DND-41 (cell line): ENCODE results near the gene FBXO24.
A peak's percentile ranks its signal among the peaks of the same experiment; 100 is the strongest.

Experiments
- ATAC-seq: fragments of 200-7000 bp; cut with Tn5 transposase; 3 replicates; pipeline ENCODE4 v1.9.1; 2021; ENCODE audit warnings: low read depth; ENCODE audit not compliant: insufficient read depth
- DNase-seq: peaks from one replicate; pipeline ENCODE4 v3.0.0-alpha.2; 2020
- H2AFZ ChIP-seq: 2 replicates; pipeline ENCODE4 v1.6.0; 2012; ENCODE audit warnings: low read depth, low read length
- H3K27ac ChIP-seq: 2 replicates; pipeline ENCODE4 v1.5.1; 2012; ENCODE audit warnings: low read length, inconsistent platforms
- H3K27me3 ChIP-seq: fragments of 200-600 bp; sonication (generic); 2 replicates; pipeline ENCODE4 v1.6.0; 2012; ENCODE audit warnings: low read length, mild to moderate bottlenecking, inconsistent platforms; ENCODE audit not compliant: insufficient read depth, poor library complexity
- H3K36me3 ChIP-seq: 2 replicates; pipeline ENCODE4 v1.5.1; 2012; ENCODE audit warnings: low read length, inconsistent platforms; ENCODE audit not compliant: insufficient read depth
- H3K4me1 ChIP-seq: 2 replicates; pipeline ENCODE4 v1.5.1; 2012; ENCODE audit warnings: mild to moderate bottlenecking, low read length; ENCODE audit not compliant: insufficient read depth
- H3K4me2 ChIP-seq: 2 replicates; pipeline ENCODE4 v1.6.0; 2012; ENCODE audit warnings: mild to moderate bottlenecking, moderate library complexity, low read length, inconsistent platforms; ENCODE audit not compliant: insufficient read depth
- H3K4me3 ChIP-seq, 2 experiments: fragments of 200-600 bp in 1 of 2; shearing (Covaris generic) in 1 of 2; 2 replicates each; pipeline ENCODE4 v1.5.1; 2012 to 2016; ENCODE audit warnings: inconsistent platforms in 2 of 2, low read length in 2 of 2, mild to moderate bottlenecking in 2 of 2, low read depth in 1 of 2, moderate library complexity in 1 of 2
- H3K79me2 ChIP-seq: 2 replicates; pipeline ENCODE4 v1.6.0; 2012; ENCODE audit warnings: low read length, inconsistent platforms; ENCODE audit not compliant: insufficient read depth
- H3K9ac ChIP-seq: 2 replicates; pipeline ENCODE4 v1.6.0; 2012; ENCODE audit warnings: low read depth, mild to moderate bottlenecking, inconsistent platforms, low read length, moderate library complexity
- H3K9me3 ChIP-seq: 2 replicates; pipeline ENCODE4 v1.5.1; 2012; ENCODE audit warnings: low read length, moderate library complexity, mild to moderate bottlenecking, inconsistent platforms; ENCODE audit not compliant: insufficient read depth, severe bottlenecking
- H4K20me1 ChIP-seq: 2 replicates; pipeline ENCODE4 v1.6.0; 2012; ENCODE audit warnings: low read length; ENCODE audit not compliant: insufficient read depth
- EZH2 ChIP-seq: IDR thresholded peaks from 3 replicates; pipeline ENCODE4 v1.6.1; 2012; ENCODE audit warnings: borderline replicate concordance, low read depth, mild to moderate bottlenecking, moderate library complexity, low read length, inconsistent platforms; ENCODE audit not compliant: severe bottlenecking
- TF ChIP-seq, protein P1 (sequence below): IDR thresholded peaks from 2 replicates; pipeline ENCODE4 v1.5.1; 2012; ENCODE audit warnings: borderline replicate concordance, low read length, moderate library complexity, mild to moderate bottlenecking; ENCODE audit not compliant: poor library complexity, severe bottlenecking; ENCODE audit errors: extremely low read depth

Gene FBXO24

DNA sequence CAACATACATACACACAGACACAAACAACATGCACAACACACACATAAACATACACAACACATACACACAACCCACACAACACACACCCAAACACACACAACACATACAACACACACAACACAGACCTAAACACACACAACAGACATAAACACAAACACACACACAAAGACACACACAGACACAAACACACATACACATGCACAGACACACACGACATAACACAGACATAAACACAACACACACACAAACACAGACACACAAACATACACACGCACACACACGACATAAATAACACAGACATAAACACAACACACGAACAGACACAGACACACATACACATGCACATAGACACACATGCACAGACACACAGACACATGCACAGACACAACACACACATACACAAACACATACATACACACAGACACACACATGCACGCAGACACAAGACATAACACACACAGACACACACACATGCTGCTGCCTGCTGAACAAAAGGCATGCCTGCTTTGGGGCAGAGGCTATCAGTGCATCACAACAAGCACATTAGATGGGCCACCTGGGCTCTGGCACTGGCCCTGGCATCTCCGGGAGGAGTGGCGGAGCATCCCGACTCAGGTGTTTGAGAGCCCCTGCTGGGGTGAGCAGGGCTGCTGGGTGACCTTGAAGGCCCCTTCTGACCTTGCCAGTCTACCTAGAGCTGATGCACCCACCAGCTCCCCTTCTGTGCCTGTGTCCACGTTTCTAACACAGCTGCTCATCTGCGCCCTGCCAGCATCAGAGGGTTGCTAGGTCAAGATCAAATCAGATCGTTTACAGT, 5.5 kb upstream of the FBXO24 start:
- Histone ChIP-seq H3K27ac (no peak overlapping the region), H3K4me2 (no peak overlapping the region), H3K4me1 (peaks cover 36% of the 10 kb centered on the region), H3K4me3 (no peak overlapping the region), H4K20me1 (peaks cover 70% of the 10 kb centered on the region), H3K27me3 (no peaks in the 10 kb centered on the region), H2AFZ (no peak overlapping the region), H3K36me3 (peaks cover 79% of the 10 kb centered on the region), H3K79me2 (peaks cover 51% of the 10 kb centered on the region), H3K9ac (no peak overlapping the region), H3K9me3 (no peaks in the 10 kb centered on the region)
- ATAC-seq (no peak), DNase-seq (no peak)
- no peak for TF ChIP-seq EZH2
- TF ChIP-seq, protein P1, sequence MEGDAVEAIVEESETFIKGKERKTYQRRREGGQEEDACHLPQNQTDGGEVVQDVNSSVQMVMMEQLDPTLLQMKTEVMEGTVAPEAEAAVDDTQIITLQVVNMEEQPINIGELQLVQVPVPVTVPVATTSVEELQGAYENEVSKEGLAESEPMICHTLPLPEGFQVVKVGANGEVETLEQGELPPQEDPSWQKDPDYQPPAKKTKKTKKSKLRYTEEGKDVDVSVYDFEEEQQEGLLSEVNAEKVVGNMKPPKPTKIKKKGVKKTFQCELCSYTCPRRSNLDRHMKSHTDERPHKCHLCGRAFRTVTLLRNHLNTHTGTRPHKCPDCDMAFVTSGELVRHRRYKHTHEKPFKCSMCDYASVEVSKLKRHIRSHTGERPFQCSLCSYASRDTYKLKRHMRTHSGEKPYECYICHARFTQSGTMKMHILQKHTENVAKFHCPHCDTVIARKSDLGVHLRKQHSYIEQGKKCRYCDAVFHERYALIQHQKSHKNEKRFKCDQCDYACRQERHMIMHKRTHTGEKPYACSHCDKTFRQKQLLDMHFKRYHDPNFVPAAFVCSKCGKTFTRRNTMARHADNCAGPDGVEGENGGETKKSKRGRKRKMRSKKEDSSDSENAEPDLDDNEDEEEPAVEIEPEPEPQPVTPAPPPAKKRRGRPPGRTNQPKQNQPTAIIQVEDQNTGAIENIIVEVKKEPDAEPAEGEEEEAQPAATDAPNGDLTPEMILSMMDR = peak; percentile 3

GRCh38 chr7:100582041-100582579, 4.0 kb upstream of the FBXO24 start:
- Histone ChIP-seq H3K4me3 (peak overlapping the region in 1 of 2 experiments; percentile 90; a peak in 1 of 4 replicates), H3K9me3 (no peaks in the 10 kb centered on the region), H3K79me2 (peaks cover 53% of the 10 kb centered on the region), H3K27ac (peak overlapping the region; percentile 94), H3K4me2 (peak overlapping the region; percentile 89), H3K36me3 (peaks cover 64% of the 10 kb centered on the region), H3K9ac (peak overlapping the region; percentile 93; the same call in 1 of the 2 replicates), H4K20me1 (peaks cover 67% of the 10 kb centered on the region), H3K4me1 (peaks cover 40% of the 10 kb centered on the region), H2AFZ (no peak overlapping the region), H3K27me3 (no peaks in the 10 kb centered on the region)
- no peak for ATAC-seq
- no peak for TF ChIP-seq EZH2
- TF ChIP-seq, protein P1 = no peak
- DNase-seq = no peak

GRCh38 chr7:100582650-100583049, 3.5 kb upstream of the FBXO24 start:
- H3K4me2 ChIP-seq = peak overlapping the region; percentile 89
- H3K27ac ChIP-seq = peak overlapping the region; percentile 94
- H2AFZ ChIP-seq = no peak overlapping the region
- no peak for TF ChIP-seq EZH2
- TF ChIP-seq, protein P1 = no peak
- H4K20me1 ChIP-seq = peaks cover 67% of the 10 kb centered on the region
- peak overlapping the region; percentile 93 for H3K9ac ChIP-seq
- no peaks in the 10 kb centered on the region for H3K27me3 ChIP-seq
- peaks cover 53% of the 10 kb centered on the region for H3K79me2 ChIP-seq
- no peak for ATAC-seq
- H3K4me1 ChIP-seq = peaks cover 41% of the 10 kb centered on the region
- H3K36me3 ChIP-seq = peaks cover 59% of the 10 kb centered on the region
- no peaks in the 10 kb centered on the region for H3K9me3 ChIP-seq
- H3K4me3 ChIP-seq = peak overlapping the region in 1 of 2 experiments; percentile 90; a peak in 2 of 4 replicates
- DNase-seq = no peak
